Tibial artery (tissue), 4 donors: ENCODE measurements around the gene KDM4B.

Source experiments
- DNase-seq, 2 donors: peaks; one replicate each; pipeline ENCODE4 v3.0.0-alpha.2; 2019
- H3K27ac ChIP-seq, 2 donors: fragments of 200-600 bp; sonication (generic) in 1 of 2; 1 replicate in 1 of 2; 2 replicates in 1 of 2; pipeline ENCODE4 v1.5.1; 2018 to 2019; ENCODE audit warnings: mild to moderate bottlenecking in 1 of 2
- H3K27me3 ChIP-seq, 2 donors: fragments of 200-600 bp; sonication (generic) in 1 of 2; one replicate each; pipeline versions ENCODE4 v1.5.1 to v1.6.0; 2016 to 2019
- H3K36me3 ChIP-seq, 3 donors: fragments of 200-600 bp; sonication (generic) in 2 of 3; one replicate each; pipeline ENCODE4 v1.5.1; 2016 to 2019; ENCODE audit warnings: mild to moderate bottlenecking in 2 of 3
- H3K4me1 ChIP-seq, 4 donors: fragments of 200-600 bp; sonication (generic) in 2 of 4; 1 replicate in 3 of 4; 2 replicates in 1 of 4; pipeline ENCODE4 v1.5.1; 2016 to 2019
- H3K4me3 ChIP-seq, 2 donors: fragments of 200-600 bp; sonication (generic) in 1 of 2; 1 replicate in 1 of 2; 2 replicates in 1 of 2; pipeline ENCODE4 v1.5.1; 2018 to 2019; ENCODE audit warnings: mild to moderate bottlenecking in 2 of 2
- H3K9me3 ChIP-seq, 3 donors: fragments of 200-600 bp; sonication (generic) in 1 of 3; one replicate each; pipeline ENCODE4 v1.5.1; 2016 to 2019
- CTCF ChIP-seq, 2 experiments: fragments of 200-600 bp in 1 of 2; fragments of 450-650 bp in 1 of 2; IDR thresholded peaks; one replicate each; pipeline ENCODE4 v1.5.1; 2017 to 2019; ENCODE audit warnings: antibody characterized with exemption in 2 of 2, mild to moderate bottlenecking in 1 of 2, moderate library complexity in 1 of 2
- intact Hi-C: fragments of 100-400 bp; cut with DNase I; formaldehyde crosslinking; loops from one replicate; pipeline ENCODE4 v1.15.0; 2023; ENCODE audit warnings: low total_unique reads

Gene KDM4B

DNA sequence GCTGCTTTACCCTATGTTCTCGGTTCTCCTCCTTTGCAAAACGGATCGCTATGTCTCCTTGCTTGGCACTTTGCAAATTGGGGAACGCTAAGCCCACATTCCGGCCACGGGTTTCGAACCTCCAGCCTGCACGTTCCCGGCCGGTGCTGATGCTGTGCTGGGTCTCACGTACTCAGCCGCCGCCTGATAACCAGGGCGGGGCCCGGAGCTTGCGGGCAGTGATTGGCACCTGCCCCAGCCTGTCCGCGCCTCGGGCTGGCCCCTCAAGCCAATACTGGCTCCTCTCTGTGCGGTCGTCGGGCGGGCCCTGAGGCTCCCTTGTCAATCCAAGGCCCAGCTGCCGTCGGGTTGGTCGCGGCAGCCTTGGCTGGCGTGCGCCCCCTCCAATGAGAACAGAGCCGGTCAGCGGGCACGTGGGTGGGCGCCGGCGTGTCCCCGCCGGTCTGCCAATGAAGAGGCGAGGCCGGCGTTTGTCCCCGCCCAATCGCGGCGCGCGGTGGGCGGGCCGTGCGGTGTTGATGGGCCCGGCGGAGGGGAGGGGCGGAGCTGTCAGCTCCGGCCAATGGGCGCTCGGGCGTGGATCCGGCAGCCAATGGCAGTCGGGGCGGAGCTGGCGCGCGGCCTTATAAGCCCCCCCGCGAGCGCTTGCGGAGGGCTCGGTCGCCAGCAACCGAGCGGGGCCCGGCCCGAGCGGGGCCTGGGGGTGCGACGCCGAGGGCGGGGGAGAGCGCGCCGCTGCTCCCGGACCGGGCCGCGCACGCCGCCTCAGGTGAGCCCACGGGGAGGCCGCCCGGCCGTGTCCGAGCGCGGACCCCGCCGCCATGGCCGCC lies at the start of gene KDM4B:
Gene KDM4B, plus strand, starts transcription at position 652 of the 830 bp plus-strand sequence. CDS start 63,778 bp downstream, outside the sequence.
- peak in 1 of 2 experiments; percentile 27 for TF ChIP-seq CTCF (IDR thresholded peaks at IDR 0.05)
- peak within 1 kb of the TSS; percentile 73 to 87 for H3K4me3 ChIP-seq
- H3K36me3 ChIP-seq, result no peaks in the 10 kb centered on the region
- no peaks in the 10 kb centered on the region for H3K27me3 ChIP-seq
- DNase-seq, result peak; percentile 99 to 100
- H3K27ac ChIP-seq, result peak within 1 kb of the TSS; percentile 72
- intact Hi-C loops, result no loop called here
- peaks cover 0 to 45% (median 39%) of the 10 kb centered on the region in 4 donors for H3K4me1 ChIP-seq
- no peaks in the 10 kb centered on the region for H3K9me3 ChIP-seq

GRCh38 chr19:4922530-4923275 lies 46.2 kb upstream of the KDM4B start:
- H3K4me3 ChIP-seq, result no peak overlapping the region
- no peaks in the 10 kb centered on the region for H3K27me3 ChIP-seq
- no peaks in the 10 kb centered on the region for H3K9me3 ChIP-seq
- no peaks in the 10 kb centered on the region for H3K4me1 ChIP-seq
- no peak overlapping the region for H3K27ac ChIP-seq
- DNase-seq, result no peak
- no peak for TF ChIP-seq CTCF (IDR thresholded peaks at IDR 0.05)
- H3K36me3 ChIP-seq, result no peaks in the 10 kb centered on the region
- intact Hi-C loops, result no loop called here

DNA sequence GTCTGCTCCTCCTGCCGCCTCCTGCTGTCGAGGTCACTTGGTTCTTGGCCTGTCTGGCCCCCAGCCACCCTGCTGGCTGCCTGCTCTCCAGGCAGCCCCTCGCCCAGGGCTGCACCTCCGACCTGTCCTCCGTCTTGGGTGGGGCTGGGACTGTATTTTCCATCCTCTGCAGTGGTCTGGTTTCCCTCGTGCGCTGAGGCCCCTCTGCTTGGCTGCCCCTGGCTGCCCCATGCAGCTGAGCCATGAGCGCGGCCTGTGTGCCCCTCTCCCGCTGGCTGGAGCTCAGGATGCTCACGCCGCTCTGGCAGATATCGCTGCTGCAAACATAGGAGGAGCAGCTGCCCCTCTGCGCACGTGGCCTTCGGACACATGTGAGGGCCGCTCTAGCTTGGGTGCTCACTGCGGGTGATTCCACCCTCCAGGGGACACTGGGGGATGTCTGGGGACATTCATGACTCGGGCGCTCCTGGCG lies 45.6 kb upstream of the KDM4B start:
- no peak for TF ChIP-seq CTCF (IDR thresholded peaks at IDR 0.05)

GRCh38 chr19:4929186-4929585 lies 39.7 kb upstream of the KDM4B start:
- no peaks in the 10 kb centered on the region for H3K36me3 ChIP-seq
- no peak overlapping the region for H3K27ac ChIP-seq
- no peak for DNase-seq

More for the DNA sequence above, 45.6 kb upstream of the KDM4B start:
- intact Hi-C loops, result no loop called here
- no peak for DNase-seq
- H3K27me3 ChIP-seq, result no peaks in the 10 kb centered on the region
- no peak overlapping the region for H3K4me3 ChIP-seq
- H3K36me3 ChIP-seq, result no peaks in the 10 kb centered on the region
- H3K4me1 ChIP-seq, result no peaks in the 10 kb centered on the region
- H3K9me3 ChIP-seq, result no peaks in the 10 kb centered on the region
- H3K27ac ChIP-seq, result no peak overlapping the region

DNA sequence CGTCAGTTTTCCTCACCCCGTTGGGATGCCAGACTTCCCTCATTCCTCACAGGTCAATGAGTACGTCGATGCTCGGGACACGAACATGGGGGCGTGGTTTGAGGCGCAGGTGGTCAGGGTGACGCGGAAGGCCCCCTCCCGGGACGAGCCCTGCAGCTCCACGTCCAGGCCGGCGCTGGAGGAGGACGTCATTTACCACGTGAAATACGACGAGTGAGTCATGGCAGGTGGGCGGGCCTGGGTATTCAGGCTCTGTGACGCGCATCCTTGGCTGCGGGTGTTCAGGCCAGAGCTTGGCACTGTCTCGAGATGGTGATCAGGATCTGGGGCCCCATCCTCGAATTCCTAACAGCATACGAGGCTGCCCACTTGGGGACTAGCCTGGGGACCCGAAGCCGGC lies 38.2 kb upstream of the KDM4B start:
- no peaks in the 10 kb centered on the region for H3K4me1 ChIP-seq
- no peak for DNase-seq
- intact Hi-C loops, result no loop called here
- H3K36me3 ChIP-seq, result no peaks in the 10 kb centered on the region
- no peak overlapping the region for H3K4me3 ChIP-seq
- no peaks in the 10 kb centered on the region for H3K27me3 ChIP-seq
- H3K27ac ChIP-seq, result no peak overlapping the region
- no peak for TF ChIP-seq CTCF (IDR thresholded peaks at IDR 0.05)
- H3K9me3 ChIP-seq, result no peaks in the 10 kb centered on the region

More at GRCh38 chr19:4929186-4929585, 39.7 kb upstream of the KDM4B start:
- no peaks in the 10 kb centered on the region for H3K9me3 ChIP-seq
- H3K4me3 ChIP-seq, result no peak overlapping the region
- H3K27me3 ChIP-seq, result no peaks in the 10 kb centered on the region
- no peak for TF ChIP-seq CTCF (IDR thresholded peaks at IDR 0.05)
- intact Hi-C loops, result no loop called here
- H3K4me1 ChIP-seq, result no peaks in the 10 kb centered on the region
